Epithelial cell of proximal tubule (primary cell): ENCODE results near the gene IZUMO1. TPM values are rescaled to one million over a fixed set of nuclear protein-coding genes. Genes with fewer than 3 reads are reported as not detected.

Source experiments
- DNase-seq: peaks from one replicate; pipeline ENCODE4 v3.0.0-alpha.2; 2011; ENCODE audit warnings: low read depth
- H3K4me3 ChIP-seq: 2 replicates; pipeline ENCODE4 v1.5.1; 2011; ENCODE audit warnings: low read depth, mild to moderate bottlenecking, low read length
- CTCF ChIP-seq: conservative IDR thresholded peaks from 2 replicates; pipeline ENCODE4 v1.5.1; 2012; ENCODE audit warnings: low read depth, mild to moderate bottlenecking, low read length
- total RNA-seq: library from RNA; depleted of rRNA; stranded (reverse); fragments of >200 nt; gene quantifications from 2 replicates; pipeline ENCODE4 v1.2.3, GENCODE V29; 2015

The IZUMO1 gene
- total RNA-seq, 1 donor from 2014 or later: not detected

GRCh38 chr19:48750771-48751504 is 4.2 kb upstream of the IZUMO1 start:
- H3K4me3 ChIP-seq: no peak overlapping the region
- TF ChIP-seq CTCF: no peak
- DNase-seq: no peak

- TF ChIP-seq CTCF: no peak
- no peak for DNase-seq
- no peak overlapping the region for H3K4me3 ChIP-seq
These were observed 3.6 kb upstream of the IZUMO1 start for GRCh38 chr19:48750351-48750750.

- no peak for TF ChIP-seq CTCF
- no peak overlapping the region for H3K4me3 ChIP-seq
- DNase-seq: no peak
These were observed 3.0 kb upstream of the IZUMO1 start for GRCh38 chr19:48749571-48750198.

- H3K4me3 ChIP-seq: no peak overlapping the region
- no peak for TF ChIP-seq CTCF
- no peak for DNase-seq
These were observed 599 bp downstream of the IZUMO1 start for GRCh38 chr19:48746110-48746509.

- DNase-seq: no peak
- no peak for TF ChIP-seq CTCF
- no peak overlapping the region for H3K4me3 ChIP-seq
These were observed 1.3 kb downstream of the IZUMO1 start for GRCh38 chr19:48745208-48745995.

- no peak for TF ChIP-seq CTCF
- DNase-seq: no peak
- H3K4me3 ChIP-seq: no peak overlapping the region
These were observed 4.6 kb downstream of the IZUMO1 start for GRCh38 chr19:48742096-48742495.
